Esophagus (tissue), 2 donors: ENCODE results near the gene YPEL4. TPM values are rescaled to one million over a fixed set of nuclear protein-coding genes. Genes with fewer than 3 reads are reported as not detected.

Experiments
- H3K27ac ChIP-seq, 2 donors: one replicate each; pipeline ENCODE4 v1.5.1; 2013; ENCODE audit warnings: low read depth in 2 of 2, mild to moderate bottlenecking in 2 of 2, inconsistent platforms in 1 of 2, low read length in 1 of 2, moderate library complexity in 1 of 2
- H3K27me3 ChIP-seq, 2 donors: one replicate each; pipeline ENCODE4 v1.6.1; 2013; ENCODE audit warnings: low read length in 2 of 2, control low read depth in 1 of 2, mild to moderate bottlenecking in 1 of 2; ENCODE audit not compliant: insufficient read depth in 2 of 2, control insufficient read depth in 1 of 2
- H3K36me3 ChIP-seq, 2 donors: one replicate each; pipeline ENCODE4 v1.6.1; 2013; ENCODE audit warnings: low read length in 1 of 2; ENCODE audit not compliant: control insufficient read depth in 2 of 2, insufficient read depth in 2 of 2
- H3K4me1 ChIP-seq, 2 donors: one replicate each; pipeline ENCODE4 v1.6.1; 2013; ENCODE audit warnings: low read length in 1 of 2; ENCODE audit not compliant: control insufficient read depth in 2 of 2, insufficient read depth in 2 of 2
- H3K4me3 ChIP-seq, 2 donors: one replicate each; pipeline ENCODE4 v1.5.1; 2013; ENCODE audit warnings: low read length in 2 of 2, mild to moderate bottlenecking in 2 of 2, low read depth in 1 of 2, moderate library complexity in 1 of 2
- H3K9me3 ChIP-seq, 2 donors: one replicate each; pipeline ENCODE4 v1.6.1; 2013; ENCODE audit warnings: mild to moderate bottlenecking in 2 of 2, low read depth in 1 of 2, low read length in 1 of 2, moderate library complexity in 1 of 2; ENCODE audit not compliant: control insufficient read depth in 2 of 2, insufficient read depth in 1 of 2
- WGBS, 2 donors: extraction: QIAGEN DNeasy Blood & Tissue Kit; methylation state at CpG; one replicate each; pipeline ENCODE4 v1.1.7; 2013; 5-methylcytosine and 5-hydroxymethylcytosine counted together
- polyA plus RNA-seq, 2 donors: library from polyadenylated mRNA; stranded (reverse); fragments of 200-250 nt; gene quantifications; one replicate each; pipeline ENCODE4 v1.2.3, GENCODE V29; 2013
- donor health status: healthy with polysubstance abuse.
- donor health status: Bipolar disorder and iron deficiency.

Gene YPEL4
- polyA plus RNA-seq, 2 donors, result 0.35 to 0.39 TPM

DNA sequence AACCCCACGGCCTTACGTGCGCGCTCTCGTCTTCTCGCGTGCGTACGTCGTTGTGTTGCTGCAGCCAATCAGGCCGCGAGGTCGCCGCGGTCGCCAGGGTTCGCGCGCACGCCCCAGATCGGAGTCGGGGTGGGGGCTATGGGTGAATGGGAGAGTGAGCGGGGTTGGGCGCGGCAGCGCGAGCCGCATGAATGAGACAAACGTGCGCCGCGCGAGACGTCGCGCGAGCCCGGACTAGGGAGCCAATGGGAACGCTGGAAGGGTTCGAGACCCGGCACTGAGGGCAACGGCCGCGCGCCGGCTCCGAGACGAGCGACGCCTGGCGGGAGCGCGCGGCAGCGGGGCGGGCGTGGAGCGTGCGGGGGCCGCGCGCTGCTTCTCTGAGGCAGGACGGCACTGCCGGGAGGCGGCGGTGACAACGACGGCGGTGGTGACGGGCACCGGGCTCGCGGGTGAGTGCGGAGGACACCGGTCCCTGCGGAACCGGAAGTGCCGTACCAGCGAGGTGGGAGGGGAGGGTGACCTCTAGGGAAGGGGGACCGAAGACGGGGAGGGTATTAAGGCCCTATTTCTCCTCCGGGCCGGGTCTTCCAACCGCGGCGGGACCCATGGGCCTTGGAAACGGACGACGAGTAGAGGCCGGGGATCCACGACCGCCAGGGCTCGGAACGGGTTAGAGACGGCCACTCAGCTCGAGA is 18.2 kb upstream of the YPEL4 start, which contains the start of gene ZDHHC5:
TSS of gene ZDHHC5 (plus strand) at position 379 of the 698 bp plus-strand sequence. CDS start 4,977 bp downstream, outside the sequence.
- Histone ChIP-seq H3K27me3 (no peaks in the 10 kb centered on the region), H3K27ac (peak within 1 kb of the TSS; percentile 99 to 100), H3K4me1 (no peaks in the 10 kb centered on the region), H3K36me3 (peaks cover 2 to 4% of the 10 kb centered on the region in 2 donors), H3K4me3 (peak within 1 kb of the TSS; percentile 86 to 99), H3K9me3 (no peaks in the 10 kb centered on the region)
- WGBS, 2 donors, result 0 to 1% methylated on average over 93 to 96 of the region's 96 CpGs

DNA sequence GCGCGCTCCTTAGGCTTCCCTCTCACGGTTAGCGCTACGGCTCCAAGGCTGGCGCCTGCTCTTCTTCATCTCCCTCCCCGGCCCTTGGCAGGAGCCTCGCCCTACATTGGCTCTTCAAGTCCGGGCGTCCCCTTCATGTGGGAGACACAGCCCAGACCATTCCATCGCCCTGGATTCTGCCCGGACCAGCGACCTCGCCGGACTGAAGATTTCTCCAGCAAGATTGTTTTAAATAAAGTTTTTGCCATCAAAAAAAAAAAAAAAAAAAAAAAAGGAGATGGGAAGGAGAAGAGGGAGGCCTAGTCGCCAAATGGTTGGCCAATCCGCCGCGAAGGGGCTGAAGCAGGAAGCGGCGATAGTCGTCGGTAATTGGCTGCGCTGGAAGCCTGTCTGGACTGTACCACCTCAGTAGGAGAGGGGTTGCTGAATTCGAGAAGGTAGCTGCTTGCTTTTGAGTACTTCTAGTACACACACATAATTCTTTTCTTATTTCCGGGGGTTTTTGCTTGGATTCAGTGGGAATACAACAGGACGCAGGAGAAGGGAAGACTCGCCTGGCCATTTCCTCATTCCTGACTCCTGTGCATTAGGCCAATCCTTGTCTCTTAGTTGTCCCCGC is 17.5 kb upstream of the YPEL4 start:
- H3K27me3 ChIP-seq, result no peaks in the 10 kb centered on the region
- no peaks in the 10 kb centered on the region for H3K9me3 ChIP-seq
- peak overlapping the region; percentile 99 to 100 for H3K27ac ChIP-seq
- no peaks in the 10 kb centered on the region for H3K4me1 ChIP-seq
- H3K4me3 ChIP-seq, result peak overlapping the region; percentile 86 to 99
- peaks cover 0 to under 1% of the 10 kb centered on the region in 2 donors for H3K36me3 ChIP-seq
- WGBS, 2 donors, result 0% methylated on average over 29 of the region's 29 CpGs

DNA sequence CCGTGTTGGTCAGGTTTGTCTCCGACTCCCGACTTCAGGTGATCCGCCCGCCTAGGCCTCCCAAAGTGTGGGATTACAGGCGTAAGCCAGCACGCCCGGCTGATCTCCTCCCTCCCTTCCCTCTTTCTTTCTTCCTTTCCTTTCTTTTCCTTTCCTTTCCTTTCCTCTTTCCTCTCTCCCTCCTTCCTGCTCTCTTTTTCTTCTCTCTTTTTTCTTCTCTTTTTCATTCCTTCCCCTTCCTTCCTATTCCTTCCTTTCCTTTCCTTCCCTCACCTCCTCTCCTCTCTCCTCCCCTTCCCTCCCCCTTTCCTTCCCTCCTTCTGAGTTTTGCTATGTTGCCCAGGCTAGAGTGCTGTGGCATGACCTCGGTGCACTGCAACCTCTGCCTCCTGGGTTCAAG is 14.3 kb upstream of the YPEL4 start:
- H3K9me3 ChIP-seq, result no peaks in the 10 kb centered on the region

DNA sequence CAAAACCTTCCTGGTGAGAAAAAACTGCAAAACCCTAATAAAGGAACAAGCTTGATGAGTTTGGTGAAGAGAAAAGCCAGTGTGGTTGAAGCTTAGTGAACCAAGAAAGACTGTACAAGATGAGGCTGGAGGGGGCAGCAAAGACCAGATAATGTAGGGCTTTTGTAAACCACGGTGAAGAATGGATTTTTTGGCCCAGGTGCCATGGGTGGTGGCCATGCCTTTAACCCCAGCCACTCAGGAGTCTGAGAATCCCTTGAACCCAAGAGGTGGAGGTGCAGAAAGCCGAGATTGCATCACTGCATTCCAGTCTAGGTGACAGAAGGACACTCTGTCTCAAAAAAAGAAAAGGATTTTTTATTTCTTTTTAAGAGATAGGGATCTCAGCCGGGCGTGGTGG is 13.2 kb upstream of the YPEL4 start:
- Histone ChIP-seq H3K27me3 (no peaks in the 10 kb centered on the region), H3K36me3 (peaks cover 12 to 15% of the 10 kb centered on the region in 2 donors), H3K27ac (no peak overlapping the region), H3K9me3 (no peaks in the 10 kb centered on the region), H3K4me1 (no peaks in the 10 kb centered on the region), H3K4me3 (no peak overlapping the region)
- 62 to 63% methylated on average over 4 of the region's 4 CpGs for WGBS, 2 donors

More for the DNA sequence above, 14.3 kb upstream of the YPEL4 start:
- no peaks in the 10 kb centered on the region for H3K4me1 ChIP-seq
- H3K27me3 ChIP-seq, result no peaks in the 10 kb centered on the region
- WGBS, 2 donors, result 75 to 84% methylated on average over 9 of the region's 9 CpGs
- peaks cover 12 to 15% of the 10 kb centered on the region in 2 donors for H3K36me3 ChIP-seq
- H3K4me3 ChIP-seq, result no peak overlapping the region
- H3K27ac ChIP-seq, result no peak overlapping the region

DNA sequence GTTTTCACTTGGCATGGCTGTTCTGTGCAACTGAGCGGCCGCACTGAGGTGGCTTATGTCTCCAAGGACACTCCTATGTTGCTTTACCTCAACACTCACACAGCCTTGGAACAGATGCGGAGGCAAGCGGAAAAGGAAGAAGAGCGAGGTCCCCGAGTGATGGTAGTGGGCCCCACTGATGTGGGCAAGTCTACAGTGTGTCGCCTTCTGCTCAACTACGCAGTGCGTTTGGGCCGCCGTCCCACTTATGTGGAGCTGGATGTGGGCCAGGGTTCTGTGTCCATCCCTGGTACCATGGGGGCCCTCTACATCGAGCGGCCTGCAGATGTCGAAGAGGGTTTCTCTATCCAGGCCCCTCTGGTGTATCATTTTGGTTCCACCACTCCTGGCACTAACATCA is 10.0 kb upstream of the YPEL4 start:
- Histone ChIP-seq H3K27me3 (no peaks in the 10 kb centered on the region), H3K4me1 (no peaks in the 10 kb centered on the region), H3K27ac (no peak overlapping the region), H3K4me3 (no peak overlapping the region), H3K9me3 (no peaks in the 10 kb centered on the region), H3K36me3 (peaks cover 12 to 15% of the 10 kb centered on the region in 2 donors)
- WGBS, 2 donors, result 95 to 98% methylated on average over 14 of the region's 14 CpGs

DNA sequence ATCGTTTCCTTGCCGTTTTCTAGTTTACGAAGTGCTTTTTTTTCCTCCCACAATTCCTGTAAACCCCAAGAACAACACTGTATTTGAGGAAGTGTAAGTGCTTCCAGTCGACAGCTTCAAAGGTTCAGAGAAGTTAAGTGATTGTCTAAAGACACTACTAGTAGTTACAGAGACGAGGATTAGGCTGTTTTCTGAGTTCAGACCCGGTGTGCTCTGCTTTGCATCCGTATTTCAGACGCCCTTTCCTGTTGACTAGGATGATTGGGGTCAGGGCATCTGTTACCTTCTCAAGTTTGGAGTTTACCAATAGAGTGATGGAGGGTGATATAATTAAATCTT is 8.3 kb upstream of the YPEL4 start:
- peak overlapping the region; percentile 57 to 85 for H3K27ac ChIP-seq
- 0 to 1% methylated on average over 8 of the region's 8 CpGs for WGBS, 2 donors

DNA sequence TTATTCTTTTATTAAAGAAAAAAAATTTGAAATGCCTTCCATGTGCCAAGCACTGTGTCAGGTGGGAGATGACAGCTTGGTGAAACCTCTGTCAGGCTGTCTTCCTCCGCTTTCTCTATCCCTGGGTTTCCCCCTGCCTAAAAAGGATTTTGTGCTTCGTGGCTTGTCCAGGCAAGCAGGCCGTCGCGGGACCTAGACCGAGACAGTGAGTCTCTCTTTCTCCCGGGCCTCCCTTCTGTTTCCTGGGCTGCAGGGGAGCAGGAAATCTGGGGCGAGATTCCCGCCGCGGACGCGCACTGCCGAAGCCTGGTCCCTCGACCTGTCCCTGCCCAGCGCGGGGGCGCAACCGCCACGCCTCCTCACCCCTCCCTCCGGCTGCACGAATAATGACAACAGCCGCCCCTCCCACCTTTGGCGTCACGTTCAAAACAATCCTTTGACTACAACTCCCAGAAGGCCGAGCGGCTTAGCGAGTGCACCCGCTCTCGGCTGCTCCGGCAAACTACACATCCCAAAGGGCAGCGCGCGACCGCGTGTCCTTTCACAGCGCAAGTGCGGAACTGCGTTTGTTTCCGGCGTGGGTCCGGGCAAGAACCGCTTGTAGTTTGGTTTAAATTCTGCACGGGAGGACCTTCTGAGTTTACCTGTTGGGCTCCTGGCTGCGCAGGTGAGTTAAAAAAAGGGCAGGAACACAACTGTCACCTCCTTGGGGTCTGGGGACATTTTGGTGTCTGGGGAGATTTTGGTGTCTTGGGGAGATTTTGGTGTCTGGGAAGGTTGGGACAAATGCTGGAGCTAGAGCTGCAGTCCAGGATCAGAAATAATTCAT is 7.7 kb upstream of the YPEL4 start, which contains the start of gene CLP1:
TSS of gene CLP1 (plus strand) at position 569 of the 829 bp plus-strand sequence. CDS start 1,715 bp downstream, outside the sequence.
- H3K27ac ChIP-seq, result peak within 1 kb of the TSS; percentile 93 to 95
- H3K4me3 ChIP-seq, result peak within 1 kb of the TSS; percentile 73 to 85
- no peaks in the 10 kb centered on the region for H3K9me3 ChIP-seq
- no peaks in the 10 kb centered on the region for H3K27me3 ChIP-seq
- H3K4me1 ChIP-seq, result no peaks in the 10 kb centered on the region
- H3K36me3 ChIP-seq, result peaks cover 12 to 15% of the 10 kb centered on the region in 2 donors
- 0% methylated on average over 45 of the region's 45 CpGs for WGBS, 2 donors

More for the DNA sequence above, 8.3 kb upstream of the YPEL4 start:
- Histone ChIP-seq H3K9me3 (no peaks in the 10 kb centered on the region), H3K27me3 (no peaks in the 10 kb centered on the region), H3K36me3 (peaks cover 12 to 15% of the 10 kb centered on the region in 2 donors), H3K4me3 (peak overlapping the region; percentile 73 to 85), H3K4me1 (no peaks in the 10 kb centered on the region)

DNA sequence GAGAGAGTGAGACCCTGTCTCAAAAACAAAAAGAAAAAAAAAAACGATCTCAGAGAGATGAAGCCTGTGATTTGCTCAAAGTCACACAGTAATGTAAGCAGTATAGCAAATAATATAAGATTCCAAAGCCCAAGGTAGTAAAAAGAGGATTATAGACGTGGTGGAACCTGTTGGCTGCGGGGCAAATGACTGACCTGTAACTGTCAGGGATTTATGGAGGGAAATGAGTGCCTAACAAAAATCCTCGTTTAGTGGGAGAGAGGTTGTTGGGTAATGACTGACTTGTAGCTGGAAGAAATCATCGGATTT is 7.1 kb upstream of the YPEL4 start:
- Histone ChIP-seq H3K4me3 (peak overlapping the region in 1 of 2 donors; percentile 85), H3K27me3 (no peaks in the 10 kb centered on the region), H3K9me3 (no peaks in the 10 kb centered on the region), H3K27ac (peak overlapping the region; percentile 93 to 95), H3K36me3 (peaks cover 12 to 15% of the 10 kb centered on the region in 2 donors), H3K4me1 (no peaks in the 10 kb centered on the region)
- WGBS, 2 donors, result 14 to 15% methylated on average over 5 of the region's 5 CpGs

DNA sequence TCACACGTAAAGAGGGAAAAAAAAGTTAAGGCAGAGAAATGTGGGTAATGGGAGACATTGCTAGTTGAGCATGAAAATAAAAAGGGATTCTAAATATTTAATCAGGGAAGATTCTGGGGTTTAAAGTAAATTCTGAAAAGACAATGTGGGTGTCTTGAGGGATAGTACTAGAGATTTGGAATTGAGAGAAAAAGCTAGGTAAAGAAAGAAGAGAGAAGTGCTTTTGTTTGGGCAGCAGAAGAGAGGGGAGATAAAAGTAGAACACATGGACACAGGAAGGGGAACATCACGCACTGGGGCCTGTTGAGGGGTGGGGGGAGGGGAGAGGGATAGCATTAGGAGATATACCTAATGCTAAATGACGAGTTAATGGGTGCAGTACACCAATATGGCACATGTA is 3.5 kb upstream of the YPEL4 start:
- Histone ChIP-seq H3K4me1 (peaks cover 3 to 7% of the 10 kb centered on the region in 2 donors), H3K27me3 (peaks cover 0 to 8% of the 10 kb centered on the region in 2 donors), H3K4me3 (no peak overlapping the region), H3K9me3 (no peaks in the 10 kb centered on the region), H3K27ac (no peak overlapping the region), H3K36me3 (no peaks in the 10 kb centered on the region)
- 41 to 57% methylated on average over 3 of the region's 3 CpGs for WGBS, 2 donors
